NCI-H524 (cell line): Measurements from ENCODE around the gene TPBGL.

Experiments used
- DNase-seq, 2 experiments: peaks; one replicate each; lab custom pipeline; 2025; lab: John Stamatoyannopoulos, UW

TPBGL gene

DNA sequence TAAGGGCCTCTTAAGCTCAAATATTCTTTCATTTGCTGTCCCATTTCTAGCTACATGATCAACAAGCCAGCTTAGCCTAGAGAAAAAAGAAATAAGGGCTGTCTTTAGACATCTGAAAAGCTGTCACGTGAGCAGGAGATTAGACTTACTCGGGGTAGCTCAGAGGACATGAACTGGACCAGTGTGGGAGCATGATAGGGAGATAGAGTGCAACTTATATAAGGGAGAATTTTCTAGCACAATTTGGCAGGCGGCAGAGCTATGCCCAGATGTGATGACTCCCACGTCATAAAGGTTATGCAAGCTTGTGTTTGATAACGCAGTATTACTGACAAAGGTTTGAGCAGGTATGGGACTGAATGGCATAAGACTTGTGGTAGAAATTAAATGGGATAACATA is 28.2 kb upstream of the TPBGL start:
- DNase-seq, result no peak

DNA sequence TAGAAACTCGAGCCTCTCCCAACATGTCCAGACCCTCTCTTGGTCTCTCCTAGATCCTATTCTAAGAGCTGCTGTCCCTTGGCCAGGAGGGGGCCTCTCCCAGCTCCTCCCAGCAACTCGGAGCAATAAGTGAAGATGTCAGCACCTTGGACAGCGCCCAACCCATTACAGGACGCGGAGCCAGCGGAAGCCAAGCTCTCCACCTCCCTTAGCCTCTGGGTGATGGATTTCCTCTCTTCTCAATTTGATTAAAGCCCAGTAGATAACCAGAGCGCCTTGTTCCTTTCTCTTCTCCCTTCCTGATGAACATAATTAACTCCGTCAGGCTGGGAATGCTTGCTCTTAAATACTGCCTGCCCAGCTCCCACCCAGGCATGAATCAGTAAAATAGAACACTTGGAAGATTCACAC is 26.2 kb upstream of the TPBGL start:
- DNase-seq, result peak; percentile 25 to 41

DNA sequence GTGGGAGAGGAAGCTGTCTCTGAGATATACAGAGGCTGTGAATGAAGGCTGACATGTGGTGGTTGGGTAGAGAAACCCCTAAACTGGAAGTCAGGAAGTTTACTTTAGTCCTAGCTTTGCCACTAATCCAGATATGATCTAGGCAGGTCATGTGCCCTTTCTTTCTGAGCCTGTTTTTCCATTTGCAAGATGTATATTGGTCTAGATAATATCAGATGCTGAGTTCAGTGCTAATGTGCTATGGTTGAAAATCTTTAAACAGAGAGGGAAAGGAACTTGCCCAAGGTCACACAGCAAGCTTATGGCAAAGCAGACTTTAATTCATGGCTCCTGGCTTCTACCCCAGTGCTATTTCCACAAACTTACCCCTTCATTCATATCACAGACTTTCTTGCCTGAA is 25.7 kb upstream of the TPBGL start:
- no peak for DNase-seq

DNA sequence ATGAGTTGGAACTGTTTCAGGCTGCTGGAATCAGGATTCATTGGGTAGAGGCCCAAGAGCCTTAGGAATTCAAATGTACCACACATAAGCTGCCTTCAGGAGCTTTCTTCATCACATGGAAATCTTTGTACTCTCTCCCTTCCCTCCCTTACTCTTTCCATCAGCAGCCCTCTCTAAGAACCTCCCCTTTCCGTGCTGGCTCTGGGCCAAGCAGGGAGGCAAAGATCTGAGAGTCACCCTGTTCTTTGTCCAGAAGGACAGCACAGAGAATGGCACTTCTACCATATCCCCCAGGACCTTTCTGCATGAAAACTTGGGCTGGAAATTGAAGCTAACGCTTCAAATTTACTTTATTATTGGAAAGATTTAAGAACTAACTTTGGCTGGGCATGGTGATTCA is 20.7 kb upstream of the TPBGL start:
- no peak for DNase-seq

DNA sequence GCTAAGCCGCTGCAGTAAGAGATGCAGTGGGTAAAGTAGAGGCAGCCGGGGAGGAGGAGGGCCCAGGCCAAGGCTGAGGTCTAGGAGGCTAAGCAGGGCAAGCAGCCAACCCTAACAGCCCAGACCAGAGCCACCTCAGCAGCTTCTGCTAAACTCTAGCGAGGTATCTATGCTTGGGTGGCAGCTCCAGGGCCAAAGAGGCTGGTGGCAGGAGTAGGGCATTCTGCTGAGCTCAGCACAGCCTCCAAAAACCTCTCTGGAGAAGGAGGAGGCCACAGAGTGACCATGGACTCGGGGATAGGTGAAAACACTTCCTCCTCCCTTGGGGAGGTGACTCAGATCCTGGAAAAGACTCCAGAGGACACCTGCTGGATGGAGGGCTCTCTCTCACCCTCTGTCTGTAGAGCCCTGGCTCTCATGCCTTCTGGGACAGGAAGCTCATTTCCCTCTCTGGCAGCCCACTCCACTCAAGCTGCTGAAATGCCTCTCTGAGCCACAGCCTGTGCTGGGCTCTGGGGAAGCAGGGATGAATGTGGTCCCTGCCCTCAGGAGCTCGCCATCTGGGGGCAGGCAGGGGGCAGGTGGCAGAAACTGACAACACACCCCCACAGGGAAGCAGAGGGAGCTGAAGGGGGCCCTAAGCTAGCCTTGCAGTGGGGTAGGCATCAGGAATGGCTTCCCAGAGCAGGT is 16.5 kb upstream of the TPBGL start:
- DNase-seq, result no peak

DNA sequence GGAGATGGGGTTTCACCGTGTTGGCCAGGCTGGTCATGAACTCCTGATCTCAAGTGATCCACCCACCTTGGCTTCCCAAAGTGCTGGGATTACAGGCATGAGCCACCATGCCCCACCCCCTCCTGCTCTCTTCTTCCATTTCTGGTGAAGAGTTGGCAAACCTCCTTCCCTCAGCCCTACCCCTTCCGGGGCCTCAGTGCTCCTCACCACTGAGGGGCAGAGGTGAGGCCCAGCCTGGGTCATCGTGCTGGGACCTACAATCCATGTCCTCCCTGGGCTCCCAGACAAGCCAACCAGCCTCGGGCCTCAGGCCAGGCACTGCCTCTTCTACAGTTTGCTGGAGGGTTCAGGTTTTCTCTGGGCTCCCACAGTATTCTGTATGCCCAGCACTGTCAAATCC is 14.8 kb upstream of the TPBGL start:
- no peak for DNase-seq

DNA sequence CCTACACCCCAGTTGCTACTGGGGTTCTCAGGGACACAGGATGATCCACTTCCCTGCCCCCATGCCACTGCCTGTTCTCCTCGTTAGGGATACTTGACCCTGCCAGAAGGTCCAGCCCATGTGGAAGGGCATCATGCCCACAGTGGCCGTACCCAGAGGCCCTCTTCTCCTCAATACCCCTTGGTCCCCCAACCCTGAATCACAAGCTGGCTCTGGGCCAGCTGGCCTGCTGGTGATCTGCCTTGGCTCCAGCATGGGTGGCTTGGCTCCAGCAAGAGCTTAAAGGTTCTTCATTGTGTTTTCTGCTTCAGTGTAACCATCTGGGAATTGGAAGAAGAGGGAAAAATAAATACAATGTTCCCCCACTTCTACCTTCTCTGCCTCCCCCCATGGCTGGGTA is 11.1 kb upstream of the TPBGL start:
- no peak for DNase-seq

DNA sequence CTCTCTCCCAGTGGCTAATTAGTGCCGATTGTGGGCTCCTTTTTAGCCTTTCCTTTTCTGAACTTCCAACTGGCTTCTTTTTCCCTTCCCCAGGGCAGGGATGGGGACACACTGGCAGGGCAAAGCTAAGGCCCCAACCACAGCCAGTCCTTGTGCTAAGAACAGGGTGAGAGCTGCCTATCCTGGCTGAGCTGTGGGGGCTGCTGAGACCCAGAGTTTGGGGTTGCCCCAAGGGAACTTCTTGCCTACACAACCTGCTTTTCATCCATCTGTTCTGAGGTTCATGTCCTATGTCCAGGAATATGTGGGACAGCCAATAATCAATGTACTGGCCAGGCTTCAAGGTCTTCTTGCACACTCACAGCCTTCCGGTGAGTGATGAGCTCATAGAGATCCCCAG is 10.0 kb upstream of the TPBGL start:
- no peak for DNase-seq

DNA sequence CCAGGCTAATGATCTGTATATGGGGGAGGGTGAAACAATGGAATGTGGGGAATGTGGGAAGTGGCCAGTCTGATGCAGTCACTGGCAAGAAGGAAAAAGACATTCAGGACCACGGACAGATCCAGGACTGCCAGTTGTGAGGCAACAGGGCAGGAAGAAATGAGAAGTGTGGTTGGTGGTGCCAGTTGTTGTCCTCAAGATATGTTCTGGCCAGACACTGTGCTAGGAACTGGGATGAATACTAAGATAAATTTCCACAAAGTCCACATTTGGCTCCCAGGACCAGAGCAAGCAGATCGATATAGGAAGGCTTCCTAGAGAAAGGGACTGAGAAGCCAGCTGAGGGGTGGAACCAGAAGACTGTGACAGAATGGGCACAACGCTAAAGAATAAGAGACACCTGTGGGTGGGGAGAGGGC is 6.8 kb upstream of the TPBGL start:
- no peak for DNase-seq

DNA sequence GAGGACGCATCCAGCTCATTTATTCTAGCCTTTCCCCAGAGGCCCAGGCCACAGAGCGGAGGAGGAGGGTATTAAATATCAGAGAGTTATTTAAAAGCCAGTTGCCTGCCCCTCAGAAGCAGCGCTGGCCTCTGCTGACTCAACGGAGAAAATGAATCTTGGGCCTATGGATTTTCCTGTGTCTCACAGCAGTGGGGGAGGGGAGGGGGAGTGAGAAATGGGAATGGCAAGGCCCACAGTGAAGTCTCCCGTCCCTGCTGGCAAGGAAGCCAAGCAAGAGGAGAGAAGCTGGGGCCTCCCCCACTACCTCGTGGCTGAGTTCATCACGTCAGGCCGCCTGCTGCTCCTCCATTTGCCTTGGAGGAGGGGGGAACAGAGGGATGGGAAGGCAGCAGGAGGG is 4.5 kb upstream of the TPBGL start:
- no peak for DNase-seq

DNA sequence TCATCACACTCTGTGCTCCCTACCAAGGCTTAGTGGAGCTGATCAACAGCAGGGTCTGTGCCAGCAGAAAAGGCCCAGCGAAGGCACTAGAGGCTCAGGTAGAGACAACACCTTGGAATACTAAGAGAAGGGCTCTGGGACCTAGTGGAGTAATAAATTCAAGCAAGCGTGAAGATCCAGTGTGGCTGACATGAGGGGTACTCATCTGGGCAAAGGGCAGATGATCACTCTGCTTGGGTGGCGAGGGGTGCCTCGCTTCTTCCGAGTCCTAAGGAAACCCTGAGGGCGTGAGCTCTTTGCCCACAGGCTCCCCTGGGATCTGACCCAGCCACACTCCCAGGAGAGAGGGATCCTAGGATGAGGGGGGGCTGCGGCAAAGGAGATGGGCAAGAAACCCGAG is 3.5 kb upstream of the TPBGL start:
- no peak for DNase-seq

DNA sequence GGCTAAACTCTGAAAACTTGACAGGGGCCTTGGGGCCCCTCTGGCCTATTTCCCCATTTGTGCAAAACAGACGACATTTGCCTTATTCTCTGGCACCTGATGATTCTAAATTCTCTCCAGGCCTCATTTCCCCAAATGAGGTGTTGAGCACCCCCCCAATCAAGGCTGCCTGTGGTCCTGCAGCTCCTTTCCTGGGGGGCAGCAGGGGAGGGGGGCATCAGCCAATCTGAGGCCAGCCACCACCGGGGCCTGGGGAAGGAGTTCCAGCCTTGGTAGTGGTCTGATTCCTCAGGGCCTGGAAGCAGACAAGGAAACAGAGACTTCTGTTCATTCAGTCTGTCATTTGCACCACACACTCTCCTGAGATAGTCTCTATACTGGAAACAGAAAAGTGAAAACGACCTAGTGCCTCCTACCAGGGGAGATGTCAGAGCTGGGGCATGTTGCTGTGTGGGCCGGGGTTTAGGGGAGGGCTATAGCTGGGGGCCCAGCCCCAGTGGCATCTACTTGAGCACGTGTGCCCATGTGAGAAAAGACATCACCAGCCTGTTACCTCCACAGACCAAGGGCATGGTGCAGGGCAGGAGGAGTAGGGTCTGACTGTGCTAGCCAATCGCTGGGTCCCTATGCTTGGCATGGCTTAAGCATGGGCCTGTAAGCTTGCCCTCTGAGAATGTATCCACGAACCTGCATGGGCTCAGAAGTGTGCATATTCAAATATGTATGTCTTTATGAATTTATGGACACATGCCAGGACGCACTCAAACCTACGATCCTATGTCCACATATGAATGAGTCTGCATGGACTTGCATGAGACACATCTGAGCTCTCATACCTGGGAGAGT is 1.8 kb upstream of the TPBGL start:
- DNase-seq, result no peak

DNA sequence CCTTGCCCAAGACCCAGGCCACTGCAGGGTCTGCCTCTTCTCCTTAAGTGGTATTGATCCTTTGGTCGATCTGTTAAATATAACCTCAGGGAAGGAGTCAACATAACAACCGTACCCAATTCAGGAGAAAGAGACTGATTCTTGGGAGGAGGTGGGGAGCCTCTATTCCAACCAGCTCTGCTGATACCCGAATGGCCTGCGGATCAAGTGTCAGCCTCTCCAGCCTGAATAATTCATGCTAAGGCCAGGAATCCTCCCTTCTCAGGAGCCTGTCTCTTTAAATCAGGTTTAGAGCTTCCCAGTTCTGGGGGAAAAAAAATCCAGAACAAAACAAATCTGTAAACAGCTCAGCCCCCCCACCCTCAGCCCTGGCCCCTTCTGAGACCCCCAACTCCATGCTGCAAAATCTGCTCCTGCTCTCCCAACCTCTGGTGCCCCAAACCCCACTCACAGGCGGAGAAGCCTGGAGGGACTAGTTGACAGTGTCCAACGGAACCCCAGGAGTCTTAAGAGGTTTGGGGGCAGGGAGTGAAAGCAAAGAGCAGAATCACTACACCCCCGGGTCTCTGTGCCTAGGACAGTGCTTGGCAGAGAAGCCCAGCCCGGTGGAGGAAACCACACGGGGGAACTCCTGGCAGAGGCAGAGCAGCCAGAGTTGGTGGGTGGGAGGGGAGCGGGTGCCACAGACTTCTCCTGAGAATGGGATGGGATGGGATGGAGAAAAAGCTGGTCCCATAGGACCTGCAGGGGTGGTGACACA is 863 bp upstream of the TPBGL start:
- no peak for DNase-seq

DNA sequence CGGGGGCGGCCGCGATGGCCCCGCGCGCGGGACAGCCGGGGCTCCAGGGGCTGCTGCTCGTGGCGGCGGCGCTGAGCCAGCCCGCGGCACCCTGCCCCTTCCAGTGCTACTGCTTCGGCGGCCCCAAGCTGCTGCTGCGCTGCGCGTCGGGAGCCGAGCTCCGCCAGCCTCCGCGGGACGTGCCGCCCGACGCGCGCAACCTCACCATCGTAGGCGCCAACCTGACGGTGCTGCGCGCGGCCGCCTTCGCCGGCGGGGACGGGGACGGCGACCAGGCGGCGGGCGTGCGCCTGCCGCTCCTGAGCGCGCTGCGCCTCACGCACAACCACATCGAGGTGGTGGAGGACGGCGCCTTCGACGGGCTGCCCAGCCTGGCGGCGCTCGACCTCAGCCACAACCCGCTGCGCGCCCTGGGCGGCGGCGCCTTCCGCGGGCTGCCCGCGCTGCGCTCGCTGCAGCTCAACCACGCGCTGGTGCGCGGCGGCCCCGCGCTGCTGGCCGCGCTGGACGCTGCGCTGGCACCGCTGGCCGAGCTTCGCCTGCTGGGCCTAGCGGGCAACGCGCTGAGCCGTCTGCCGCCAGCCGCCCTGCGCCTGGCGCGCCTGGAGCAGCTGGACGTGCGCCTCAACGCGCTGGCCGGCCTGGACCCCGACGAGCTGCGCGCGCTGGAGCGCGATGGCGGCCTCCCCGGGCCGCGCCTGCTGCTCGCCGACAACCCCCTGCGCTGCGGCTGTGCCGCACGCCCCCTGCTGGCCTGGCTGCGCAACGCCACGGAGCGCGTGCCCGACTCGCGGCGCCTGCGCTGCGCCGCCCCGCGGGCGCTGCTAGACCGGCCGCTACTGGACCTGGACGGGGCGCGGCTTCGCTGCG is 697 bp downstream of the TPBGL start:
- DNase-seq, result peak; percentile 56 to 80

DNA sequence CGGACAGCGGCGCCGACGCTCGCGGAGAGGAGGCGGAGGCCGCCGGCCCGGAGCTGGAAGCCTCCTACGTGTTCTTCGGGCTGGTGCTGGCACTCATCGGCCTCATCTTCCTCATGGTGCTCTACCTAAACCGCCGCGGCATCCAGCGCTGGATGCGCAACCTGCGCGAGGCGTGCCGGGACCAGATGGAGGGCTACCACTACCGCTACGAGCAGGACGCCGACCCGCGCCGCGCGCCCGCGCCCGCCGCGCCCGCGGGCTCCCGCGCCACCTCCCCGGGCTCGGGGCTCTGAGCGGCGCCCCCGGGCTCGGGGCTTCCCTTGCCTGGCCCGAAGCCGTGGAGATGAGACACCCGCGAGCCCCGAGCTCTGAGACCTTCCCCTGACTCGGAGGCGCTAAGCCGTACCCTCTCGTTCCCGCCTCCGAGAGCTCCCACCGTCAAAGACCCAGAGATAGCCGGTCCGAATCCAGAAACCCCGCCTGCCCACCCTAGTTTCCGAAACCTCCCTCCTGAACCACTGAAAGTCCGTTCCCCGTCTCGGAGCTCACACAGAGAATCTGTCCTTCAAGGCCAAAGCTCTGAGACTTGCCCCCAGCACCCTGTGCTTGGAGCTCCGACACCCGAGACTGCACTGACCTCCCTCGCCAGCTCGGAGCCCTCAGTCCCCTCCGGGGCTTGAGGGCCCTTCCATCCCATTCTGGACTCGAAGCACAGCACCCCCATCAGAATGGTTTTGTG is 1.5 kb downstream of the TPBGL start:
- DNase-seq, result no peak

DNA sequence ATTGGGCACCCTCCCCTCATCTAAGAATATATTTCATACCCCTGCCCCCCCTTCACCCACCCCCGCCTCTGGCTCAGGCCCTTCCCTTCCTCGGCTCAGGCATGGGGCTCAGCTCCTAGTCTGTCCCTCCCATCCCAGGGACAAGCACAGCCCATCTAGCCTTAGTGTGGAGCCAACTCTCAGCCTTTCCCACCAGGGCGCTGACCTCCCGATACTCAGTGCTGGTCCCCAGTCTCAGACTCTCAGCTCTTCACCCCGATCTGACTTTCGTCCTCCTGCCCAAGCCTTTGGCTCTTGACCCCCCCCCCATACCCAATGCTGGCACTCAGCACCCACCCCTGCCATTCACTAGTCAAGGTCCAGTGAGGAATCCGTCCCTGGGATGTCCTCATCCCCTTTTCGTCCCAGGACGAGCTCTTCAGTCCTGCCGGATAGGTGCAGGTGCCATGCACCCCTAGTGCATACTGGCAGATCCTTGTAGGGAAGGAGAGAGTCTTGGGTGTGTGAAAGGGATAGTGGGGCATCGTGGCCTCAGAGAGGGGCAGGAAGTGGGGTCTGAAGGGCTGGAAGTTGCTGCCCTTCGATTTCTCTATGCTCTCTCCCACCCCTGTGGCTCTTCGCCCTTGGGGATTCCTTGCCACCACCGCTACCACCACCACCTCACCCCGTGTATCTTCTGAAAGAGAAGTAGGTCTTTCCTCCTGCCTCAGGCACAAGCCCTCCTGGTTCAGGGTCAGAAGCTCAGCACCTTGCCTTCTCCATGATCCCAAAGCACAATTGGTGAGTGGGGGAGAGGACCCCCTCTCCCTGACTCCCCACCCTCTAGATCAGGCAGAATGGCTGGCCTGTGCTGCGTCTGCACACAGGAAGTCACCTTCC is 2.4 kb downstream of the TPBGL start:
- no peak for DNase-seq

DNA sequence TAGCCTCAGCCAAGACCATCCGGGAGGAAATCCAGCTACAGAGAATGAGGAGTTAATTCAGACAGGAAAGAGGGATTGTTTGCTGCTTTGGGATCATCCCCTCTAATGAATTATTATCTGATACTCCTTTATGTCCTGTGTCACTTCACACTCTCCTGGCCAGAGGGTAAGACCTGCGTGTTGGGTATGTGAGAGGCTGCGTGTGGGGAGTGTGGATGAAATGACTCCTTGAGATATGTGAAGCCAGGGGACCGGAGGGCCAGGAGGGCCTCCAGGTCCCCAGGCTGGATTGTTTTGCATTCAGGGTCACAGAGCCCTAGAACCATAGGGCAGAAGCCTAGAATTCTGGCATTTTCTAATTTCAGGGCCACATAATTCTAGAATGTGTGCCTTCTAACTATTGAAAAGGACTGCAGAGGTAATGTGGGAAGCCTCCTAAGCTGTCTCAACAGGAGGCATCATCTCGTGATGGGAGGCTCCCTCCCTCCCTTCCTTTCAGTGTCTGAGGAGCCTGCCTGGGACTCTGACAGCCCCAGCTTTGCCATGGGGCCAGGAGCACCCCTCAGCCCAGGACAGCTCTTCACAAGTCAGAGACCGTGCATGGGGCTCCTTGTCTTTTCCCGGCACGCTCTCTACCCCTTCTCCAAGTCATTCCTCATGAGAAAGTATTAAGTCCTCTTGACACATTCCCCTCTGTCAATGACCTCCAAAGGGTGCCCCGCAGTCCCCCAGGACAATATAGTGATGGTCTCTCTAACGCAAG is 3.7 kb downstream of the TPBGL start:
- DNase-seq, result no peak

DNA sequence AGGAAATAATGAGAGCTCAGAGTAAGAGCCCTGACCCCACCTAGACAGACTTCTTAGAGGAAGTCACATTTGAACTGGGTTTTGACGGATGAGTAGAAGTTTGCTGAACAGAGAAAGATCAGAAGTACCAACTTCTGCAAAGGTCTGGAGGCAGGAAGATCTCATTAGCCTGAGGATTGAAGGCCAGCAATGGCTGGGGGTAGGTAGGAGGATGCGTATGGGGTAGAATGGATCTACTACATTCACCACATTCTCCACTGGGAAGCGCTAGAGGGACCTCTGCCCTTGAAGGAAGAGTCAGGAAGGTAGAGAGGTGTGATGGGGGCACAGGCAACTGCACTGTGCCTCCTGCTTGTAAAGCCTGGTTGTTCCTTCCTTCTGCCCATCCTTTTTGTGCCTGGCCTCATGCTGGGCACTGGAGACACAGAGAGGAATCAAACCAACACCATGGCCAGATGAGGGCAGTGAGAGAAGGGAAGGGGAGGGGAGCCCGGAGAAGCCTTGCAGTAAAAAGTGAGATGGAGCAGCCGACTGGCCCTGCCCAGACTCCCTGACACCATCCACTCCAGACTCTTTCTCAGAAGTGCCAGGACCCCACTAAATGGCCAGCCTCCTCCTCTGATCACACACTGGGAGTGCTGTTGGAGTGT is 4.9 kb downstream of the TPBGL start:
- DNase-seq, result no peak
